Hepatocyte (in vitro differentiated cells): ENCODE measurements around the gene UBE2QL1. TPM values are rescaled to one million over a fixed set of nuclear protein-coding genes. Genes with fewer than 3 reads are reported as not detected.
"Not testable (repeated sequence)": the region's sequence is repeated elsewhere in the genome, so short reads cannot be mapped to it uniquely, and the experiment has no call there.

Experiments used
- DNase-seq: peaks from one replicate; pipeline ENCODE4 v3.0.0-alpha.2; 2016; ENCODE audit warnings: low spot score
- H2AFZ ChIP-seq: fragments of 200-600 bp; sonication (generic); 2 replicates; pipeline ENCODE4 v1.6.0; 2016; ENCODE audit warnings: antibody characterized with exemption, mild to moderate bottlenecking
- H3K27ac ChIP-seq: fragments of 200-600 bp; sonication (generic); 2 replicates; pipeline ENCODE4 v1.5.1; 2016; ENCODE audit warnings: mild to moderate bottlenecking
- H3K27me3 ChIP-seq: fragments of 200-600 bp; sonication (generic); 2 replicates; pipeline ENCODE4 v1.6.1; 2016
- H3K36me3 ChIP-seq: fragments of 200-600 bp; sonication (generic); replicated peaks from 2 replicates; pipeline ENCODE4 v1.5.1; 2016; ENCODE audit warnings: low read depth; ENCODE audit not compliant: insufficient read depth
- H3K4me1 ChIP-seq: fragments of 200-600 bp; sonication (generic); 2 replicates; pipeline ENCODE4 v1.5.1; 2016; ENCODE audit warnings: mild to moderate bottlenecking, moderate library complexity; ENCODE audit not compliant: insufficient read depth
- H3K4me2 ChIP-seq: fragments of 200-600 bp; sonication (generic); 2 replicates; pipeline ENCODE4 v1.6.0; 2016
- H3K4me3 ChIP-seq: fragments of 200-600 bp; sonication (generic); 2 replicates; pipeline ENCODE4 v1.5.1; 2016; ENCODE audit warnings: mild to moderate bottlenecking
- H3K79me2 ChIP-seq: fragments of 200-600 bp; sonication (generic); 2 replicates; pipeline ENCODE4 v1.6.0; 2017; ENCODE audit warnings: mild to moderate bottlenecking
- H3K9me2 ChIP-seq: fragments of 200-600 bp; sonication (generic); replicated peaks from 2 replicates; pipeline ENCODE4 v1.6.0; 2017; ENCODE audit warnings: mild to moderate bottlenecking; ENCODE audit not compliant: insufficient read depth
- H3K9me3 ChIP-seq: fragments of 200-600 bp; sonication (generic); 2 replicates; pipeline ENCODE4 v1.5.1; 2016; ENCODE audit warnings: low read depth, mild to moderate bottlenecking
- H4K20me1 ChIP-seq: fragments of 200-600 bp; sonication (generic); 2 replicates; pipeline ENCODE4 v1.6.0; 2016; ENCODE audit warnings: mild to moderate bottlenecking; ENCODE audit not compliant: insufficient read depth, poor library complexity, severe bottlenecking
- CTCF ChIP-seq: fragments of 200-600 bp; sonication (generic); IDR thresholded peaks from 2 replicates; pipeline ENCODE4 v1.5.1; 2016; ENCODE audit warnings: antibody characterized with exemption, mild to moderate bottlenecking; ENCODE audit not compliant: poor library complexity
- EZH2 ChIP-seq: fragments of 200-600 bp; sonication (generic); IDR thresholded peaks from 2 replicates; pipeline ENCODE4 v1.6.1; 2016; ENCODE audit warnings: antibody characterized with exemption, mild to moderate bottlenecking, borderline replicate concordance
- EZH2phosphoT487 ChIP-seq: fragments of 200-600 bp; sonication (generic); IDR thresholded peaks from one replicate; pipeline ENCODE4 v1.6.1; 2018; ENCODE audit warnings: antibody characterized with exemption, mild to moderate bottlenecking, low read depth, moderate library complexity; ENCODE audit not compliant: unreplicated experiment, severe bottlenecking
- WGBS: methylation state at CpG from one replicate; pipeline ENCODE4 v1.1.6; 2016; ENCODE audit warnings: low lambda C conversion rate; ENCODE audit errors: missing lambda C conversion rate; 5-methylcytosine and 5-hydroxymethylcytosine counted together
- polyA plus RNA-seq: library from polyadenylated mRNA; unstranded; fragments of >200 nt; fragmentation: Nextera tagmentation; extraction: Ambion mirVana; gene quantifications from 2 replicates; pipeline ENCODE4 v1.2.1, GENCODE V29; 2016
- total RNA-seq: library from RNA; depleted of rRNA; stranded (reverse); fragments of >200 nt; gene quantifications from 2 replicates; pipeline ENCODE4 v1.2.3, GENCODE V29; 2014

Gene UBE2QL1
- total and polyA plus RNA-seq, 2 experiments from 2014 or later = 0.17 TPM; not detected in 1

- no peak overlapping the region for H3K27ac ChIP-seq
- TF ChIP-seq EZH2 = no peak
- no peak for TF ChIP-seq CTCF
- TF ChIP-seq EZH2phosphoT487 = no peak
- no peaks in the 10 kb centered on the region for H4K20me1 ChIP-seq
- H3K27me3 ChIP-seq = no peaks in the 10 kb centered on the region
- H3K9me3 ChIP-seq = no peaks in the 10 kb centered on the region
- H3K36me3 ChIP-seq = no peaks in the 10 kb centered on the region
- DNase-seq = no peak
- no peak overlapping the region for H3K4me2 ChIP-seq
- no peaks in the 10 kb centered on the region for H3K9me2 ChIP-seq
- H3K4me3 ChIP-seq = no peak overlapping the region
- no peak overlapping the region for H2AFZ ChIP-seq
- 98% methylated on average over 11 of the region's 11 CpGs for WGBS
- H3K4me1 ChIP-seq = no peaks in the 10 kb centered on the region
- H3K79me2 ChIP-seq = no peaks in the 10 kb centered on the region
Measured at GRCh38 chr5:6508931-6509330, 60.3 kb downstream of the UBE2QL1 start.

GRCh38 chr5:6510132-6510531 lies 61.5 kb downstream of the UBE2QL1 start:
- H4K20me1 ChIP-seq = no peaks in the 10 kb centered on the region
- no peak overlapping the region for H3K4me3 ChIP-seq
- H3K79me2 ChIP-seq = no peaks in the 10 kb centered on the region
- H3K4me2 ChIP-seq = no peak overlapping the region
- no peaks in the 10 kb centered on the region for H3K9me2 ChIP-seq
- H3K27me3 ChIP-seq = no peaks in the 10 kb centered on the region
- H2AFZ ChIP-seq = no peak overlapping the region
- H3K9me3 ChIP-seq = no peaks in the 10 kb centered on the region
- no peaks in the 10 kb centered on the region for H3K4me1 ChIP-seq
- TF ChIP-seq CTCF (no peak), EZH2phosphoT487 (no peak), EZH2 (no peak)
- no peaks in the 10 kb centered on the region for H3K36me3 ChIP-seq
- 93% methylated on average over 2 of the region's 2 CpGs for WGBS
- H3K27ac ChIP-seq = no peak overlapping the region
- DNase-seq = no peak

- H3K27me3 ChIP-seq = no peaks in the 10 kb centered on the region
- H3K27ac ChIP-seq = no peak overlapping the region
- 82% methylated on average over 4 of the region's 4 CpGs for WGBS
- no peaks in the 10 kb centered on the region for H3K9me2 ChIP-seq
- no peak overlapping the region for H3K4me2 ChIP-seq
- no peak overlapping the region for H3K4me3 ChIP-seq
- DNase-seq = no peak
- no peak for TF ChIP-seq EZH2
- no peak for TF ChIP-seq CTCF
- no peak for TF ChIP-seq EZH2phosphoT487
- no peaks in the 10 kb centered on the region for H3K79me2 ChIP-seq
- no peaks in the 10 kb centered on the region for H3K9me3 ChIP-seq
- no peak overlapping the region for H2AFZ ChIP-seq
- H3K36me3 ChIP-seq = no peaks in the 10 kb centered on the region
- H4K20me1 ChIP-seq = no peaks in the 10 kb centered on the region
- H3K4me1 ChIP-seq = no peaks in the 10 kb centered on the region
Measured at GRCh38 chr5:6510973-6511372, 62.3 kb downstream of the UBE2QL1 start.

GRCh38 chr5:6515812-6516211 lies 67.2 kb downstream of the UBE2QL1 start:
- not testable (repeated sequence) for H3K36me3 ChIP-seq, H3K27me3 ChIP-seq, H3K4me1 ChIP-seq, H3K9me3 ChIP-seq, H3K4me2 ChIP-seq, H3K4me3 ChIP-seq, DNase-seq, H3K79me2 ChIP-seq, H4K20me1 ChIP-seq, H3K9me2 ChIP-seq, H2AFZ ChIP-seq, H3K27ac ChIP-seq
- WGBS = 57% methylated on average over 5 of the region's 5 CpGs
